SU-DHL-6 (cell line): ENCODE measurements around the gene TIMP2.

Experiments
- H2AFZ ChIP-seq: fragments of 200-600 bp; sonication (generic); 2 replicates; pipeline ENCODE4 v1.6.1; 2014; ENCODE audit warnings: low read depth, mild to moderate bottlenecking, moderate library complexity, mixed read lengths, antibody characterized with exemption, low read length; ENCODE audit not compliant: severe bottlenecking
- H3F3A ChIP-seq: fragments of 200-600 bp; shearing (Covaris generic); 2 replicates; pipeline ENCODE4 v1.6.0; 2016; ENCODE audit warnings: antibody characterized with exemption, mild to moderate bottlenecking; ENCODE audit not compliant: insufficient read depth
- H3K27ac ChIP-seq: fragments of 200-600 bp; sonication (generic); 2 replicates; pipeline ENCODE4 v1.5.1; 2016; ENCODE audit warnings: low read depth, mild to moderate bottlenecking, low read length, moderate library complexity, mixed read lengths
- H3K27me3 ChIP-seq: fragments of 200-600 bp; sonication (generic), shearing (Covaris generic); 2 replicates; pipeline ENCODE4 v1.6.0; 2014; ENCODE audit warnings: mild to moderate bottlenecking, low read length
- H3K36me3 ChIP-seq: fragments of 200-600 bp; sonication (generic); 2 replicates; pipeline ENCODE4 v1.6.1; 2014; ENCODE audit warnings: mild to moderate bottlenecking, low read length, mixed read lengths
- H3K4me2 ChIP-seq: fragments of 300-600, 200-600 bp; shearing (Covaris generic), sonication (generic); 2 replicates; pipeline ENCODE4 v1.6.0; 2014; ENCODE audit warnings: low read length, low read depth, mild to moderate bottlenecking; ENCODE audit not compliant: poor library complexity, severe bottlenecking
- H3K4me3 ChIP-seq: fragments of 200-600 bp; sonication (generic); 2 replicates; pipeline ENCODE4 v1.5.1; 2014; ENCODE audit warnings: antibody characterized with exemption, low read length, mild to moderate bottlenecking, mixed read lengths; ENCODE audit not compliant: insufficient read depth, poor library complexity, severe bottlenecking
- H3K79me2 ChIP-seq: fragments of 200-600 bp; sonication (generic); 2 replicates; pipeline ENCODE4 v1.6.1; 2014; ENCODE audit warnings: mild to moderate bottlenecking, low read length, moderate library complexity; ENCODE audit not compliant: insufficient read depth
- H3K9ac ChIP-seq: fragments of 200-600 bp; sonication (generic); 2 replicates; pipeline ENCODE4 v1.7.0; 2014; ENCODE audit warnings: mild to moderate bottlenecking, low read length
- H3K9me2 ChIP-seq: fragments of 200-600 bp; sonication (generic); replicated peaks from 2 replicates; pipeline ENCODE4 v1.6.1; 2014; ENCODE audit warnings: low read length; ENCODE audit not compliant: insufficient read depth
- H3K9me3 ChIP-seq: fragments of 200-600 bp; sonication (generic); 2 replicates; pipeline ENCODE4 v1.6.1; 2014; ENCODE audit warnings: low read length, mixed read lengths; ENCODE audit not compliant: insufficient read depth
- H4K20me1 ChIP-seq: fragments of 200-600 bp; sonication (generic); 2 replicates; pipeline ENCODE4 v1.6.1; 2014; ENCODE audit warnings: low read depth, mild to moderate bottlenecking, antibody characterized with exemption, low read length, moderate library complexity, mixed read lengths
- CTCF ChIP-seq: fragments of 200-600 bp; sonication (generic); IDR thresholded peaks from one replicate; pipeline ENCODE4 v1.5.1; 2017; ENCODE audit warnings: antibody characterized with exemption, mild to moderate bottlenecking, low read length, moderate library complexity; ENCODE audit not compliant: insufficient read depth, poor library complexity, severe bottlenecking
- EZH2phosphoT487 ChIP-seq: fragments of 200-600 bp; sonication (generic), shearing (Covaris generic); conservative IDR thresholded peaks from 2 replicates; pipeline ENCODE4 v1.6.1; 2018; ENCODE audit warnings: mild to moderate bottlenecking, antibody characterized with exemption, low read length, moderate library complexity, mixed read lengths

TIMP2 gene

GRCh38 chr17:78889531-78889930, 35.7 kb downstream of the TIMP2 start:
- Histone ChIP-seq H3K4me3 (no peak overlapping the region), H2AFZ (no peak overlapping the region), H3K36me3 (no peaks in the 10 kb centered on the region), H3K4me2 (no peak overlapping the region), H3F3A (no peaks in the 10 kb centered on the region), H4K20me1 (no peaks in the 10 kb centered on the region), H3K27ac (no peak overlapping the region), H3K9me3 (no peaks in the 10 kb centered on the region), H3K9ac (no peak overlapping the region), H3K27me3 (no peaks in the 10 kb centered on the region), H3K79me2 (no peaks in the 10 kb centered on the region), H3K9me2 (no peaks in the 10 kb centered on the region)
- TF ChIP-seq EZH2phosphoT487, result no peak
- TF ChIP-seq CTCF, result no peak

GRCh38 chr17:78888941-78889518, 36.2 kb downstream of the TIMP2 start:
- Histone ChIP-seq H3K27ac (no peak overlapping the region), H3K4me2 (no peak overlapping the region), H3F3A (no peaks in the 10 kb centered on the region), H3K9me2 (no peaks in the 10 kb centered on the region), H2AFZ (no peak overlapping the region), H3K27me3 (no peaks in the 10 kb centered on the region), H3K4me3 (no peak overlapping the region), H3K9ac (no peak overlapping the region), H3K36me3 (no peaks in the 10 kb centered on the region), H3K9me3 (no peaks in the 10 kb centered on the region), H4K20me1 (no peaks in the 10 kb centered on the region), H3K79me2 (no peaks in the 10 kb centered on the region)
- no peak for TF ChIP-seq EZH2phosphoT487
- no peak for TF ChIP-seq CTCF

GRCh38 chr17:78886954-78887353, 38.2 kb downstream of the TIMP2 start:
- no peak overlapping the region for H2AFZ ChIP-seq
- H3K4me3 ChIP-seq, result no peak overlapping the region
- no peaks in the 10 kb centered on the region for H3F3A ChIP-seq
- no peaks in the 10 kb centered on the region for H3K79me2 ChIP-seq
- H3K9me3 ChIP-seq, result no peaks in the 10 kb centered on the region
- no peak overlapping the region for H3K9ac ChIP-seq
- no peak overlapping the region for H3K27ac ChIP-seq
- no peak overlapping the region for H3K4me2 ChIP-seq
- H3K9me2 ChIP-seq, result no peaks in the 10 kb centered on the region
- TF ChIP-seq CTCF (no peak), EZH2phosphoT487 (no peak)
- no peaks in the 10 kb centered on the region for H3K27me3 ChIP-seq
- no peaks in the 10 kb centered on the region for H3K36me3 ChIP-seq
- no peaks in the 10 kb centered on the region for H4K20me1 ChIP-seq
